ENCODE data around the gene CDC37L1. TPM values are rescaled to one million over a fixed set of nuclear protein-coding genes. Genes with fewer than 3 reads are reported as not detected.

CDC37L1 gene
- total and polyA plus RNA-seq, 12 donors, result 13.4 to 58.4 (median 36.6) TPM

DNA sequence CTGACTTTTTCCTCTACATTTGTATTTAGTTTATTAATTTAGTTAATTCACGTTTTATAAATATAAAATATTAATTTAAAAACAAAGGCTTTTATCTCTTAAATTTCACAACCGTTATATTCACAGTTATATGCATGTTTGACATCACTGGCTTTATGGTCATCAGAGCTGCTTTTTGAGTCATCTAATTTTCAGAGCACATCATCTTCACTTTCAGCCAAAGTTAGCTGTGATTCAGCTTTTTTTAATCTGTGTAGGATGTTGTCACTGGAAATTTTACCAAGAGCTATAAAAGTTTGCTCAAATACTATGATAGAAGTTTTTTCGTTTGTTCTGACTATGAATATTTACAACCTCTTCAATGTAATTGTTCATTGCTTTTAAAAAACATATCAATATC lies 12.4 kb downstream of the CDC37L1 start:
- DNase-seq, result no peak
- Histone ChIP-seq H3K27me3 (no peaks in the 10 kb centered on the region), H3K36me3 (peaks cover 0 to 87% (median 17%) of the 10 kb centered on the region in 9 donors), H3K4me1 (peaks cover 0 to 44% (median 22%) of the 10 kb centered on the region in 9 donors), H3K27ac (no peak overlapping the region), H3K4me3 (no peak overlapping the region), H3K9me3 (no peaks in the 10 kb centered on the region)
- TF ChIP-seq, protein P1, sequence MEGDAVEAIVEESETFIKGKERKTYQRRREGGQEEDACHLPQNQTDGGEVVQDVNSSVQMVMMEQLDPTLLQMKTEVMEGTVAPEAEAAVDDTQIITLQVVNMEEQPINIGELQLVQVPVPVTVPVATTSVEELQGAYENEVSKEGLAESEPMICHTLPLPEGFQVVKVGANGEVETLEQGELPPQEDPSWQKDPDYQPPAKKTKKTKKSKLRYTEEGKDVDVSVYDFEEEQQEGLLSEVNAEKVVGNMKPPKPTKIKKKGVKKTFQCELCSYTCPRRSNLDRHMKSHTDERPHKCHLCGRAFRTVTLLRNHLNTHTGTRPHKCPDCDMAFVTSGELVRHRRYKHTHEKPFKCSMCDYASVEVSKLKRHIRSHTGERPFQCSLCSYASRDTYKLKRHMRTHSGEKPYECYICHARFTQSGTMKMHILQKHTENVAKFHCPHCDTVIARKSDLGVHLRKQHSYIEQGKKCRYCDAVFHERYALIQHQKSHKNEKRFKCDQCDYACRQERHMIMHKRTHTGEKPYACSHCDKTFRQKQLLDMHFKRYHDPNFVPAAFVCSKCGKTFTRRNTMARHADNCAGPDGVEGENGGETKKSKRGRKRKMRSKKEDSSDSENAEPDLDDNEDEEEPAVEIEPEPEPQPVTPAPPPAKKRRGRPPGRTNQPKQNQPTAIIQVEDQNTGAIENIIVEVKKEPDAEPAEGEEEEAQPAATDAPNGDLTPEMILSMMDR (IDR thresholded peaks at IDR 0.05), result no peak
- intact Hi-C loops (cut with DNase I), result no loop called here
- WGBS, 2 donors, result 86 to 90% methylated on average over 3 of the region's 3 CpGs
- no peak for ATAC-seq

DNA sequence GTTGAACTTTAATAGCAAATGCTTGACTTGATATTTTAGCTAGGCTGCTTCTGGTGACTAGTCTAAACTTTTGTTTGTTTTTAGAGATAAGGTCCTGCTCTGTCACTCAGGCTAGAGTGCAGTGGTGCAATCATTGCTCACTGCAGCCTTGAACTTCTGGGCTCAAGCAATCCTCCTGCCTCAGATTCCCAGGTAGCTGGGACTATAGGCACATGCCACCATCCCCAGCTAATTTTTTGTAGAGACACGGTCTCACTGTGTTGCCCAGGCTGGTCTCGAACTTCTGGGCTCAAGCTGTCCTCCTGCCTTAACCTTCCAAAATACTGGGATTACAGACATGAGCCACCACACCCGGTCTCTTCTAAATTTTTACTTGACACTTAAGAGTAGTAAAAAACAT lies 20.7 kb downstream of the CDC37L1 start:
- H3K4me1 ChIP-seq, result peaks cover 0 to 7% (median 0%) of the 10 kb centered on the region in 9 donors
- H3K36me3 ChIP-seq, result peaks cover 0 to 98% (median 26%) of the 10 kb centered on the region in 9 donors
- TF ChIP-seq, protein P1 (IDR thresholded peaks at IDR 0.05), result no peak
- no peaks in the 10 kb centered on the region for H3K9me3 ChIP-seq
- 92 to 93% methylated on average over 3 of the region's 3 CpGs for WGBS, 2 donors
- no peak for ATAC-seq
- intact Hi-C loops (cut with DNase I), result no loop called here
- H3K4me3 ChIP-seq, result no peak overlapping the region
- DNase-seq, result no peak
- no peak overlapping the region for H3K27ac ChIP-seq
- no peaks in the 10 kb centered on the region for H3K27me3 ChIP-seq

- ATAC-seq (no peak), DNase-seq (no peak)
- intact Hi-C loops (cut with DNase I), result no loop called here
- TF ChIP-seq, protein P1 (IDR thresholded peaks at IDR 0.05), result no peak
- no peaks in the 10 kb centered on the region for H3K9me3 ChIP-seq
- no peaks in the 10 kb centered on the region for H3K27me3 ChIP-seq
- peaks cover 0 to 7% (median 0%) of the 10 kb centered on the region in 9 donors for H3K4me1 ChIP-seq
- no peak overlapping the region for H3K27ac ChIP-seq
- no peak overlapping the region for H3K4me3 ChIP-seq
- 77 to 87% methylated on average over 2 of the region's 2 CpGs for WGBS, 2 donors
- peaks cover 0 to 98% (median 27%) of the 10 kb centered on the region in 9 donors for H3K36me3 ChIP-seq
These were observed 21.6 kb downstream of the CDC37L1 start for GRCh38 chr9:4700932-4701331.

DNA sequence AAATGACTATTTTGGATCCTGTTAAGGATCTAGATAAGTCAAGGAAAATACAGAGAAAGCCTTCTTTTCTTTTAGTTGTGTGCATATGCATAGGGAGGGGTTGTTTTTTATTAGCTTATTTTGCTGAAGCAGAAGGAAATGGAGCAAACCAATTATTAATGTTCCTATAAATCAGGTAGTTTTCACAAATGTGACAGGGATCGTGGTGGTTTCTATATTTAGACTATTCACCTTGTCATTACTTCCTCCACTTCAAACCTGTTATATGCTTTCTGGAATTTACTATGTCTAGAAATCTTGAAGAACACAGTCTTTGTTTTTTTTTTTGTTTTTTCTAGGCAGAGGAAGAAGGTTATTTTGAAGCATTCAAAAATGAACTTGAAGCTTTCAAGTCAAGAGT lies 22.2 kb downstream of the CDC37L1 start:
- intact Hi-C loops (cut with DNase I), result no loop called here
- H3K9me3 ChIP-seq, result no peaks in the 10 kb centered on the region
- H3K4me3 ChIP-seq, result no peak overlapping the region
- H3K27me3 ChIP-seq, result no peaks in the 10 kb centered on the region
- peaks cover 0 to 7% (median 0%) of the 10 kb centered on the region in 9 donors for H3K4me1 ChIP-seq
- H3K36me3 ChIP-seq, result peaks cover 0 to 99% (median 30%) of the 10 kb centered on the region in 9 donors
- DNase-seq, result no peak
- ATAC-seq, result no peak
- no peak overlapping the region for H3K27ac ChIP-seq
- TF ChIP-seq, protein P1 (IDR thresholded peaks at IDR 0.05), result no peak
- WGBS, 2 donors, result 28 to 34% methylated on average over 1 of the region's 1 CpG

Measured in heart right ventricle (tissue), 16 donors.